ENCODE measurements around the gene FOXA2.

FOXA2 gene

GRCh38 chr20:22557403-22558276 is 26.7 kb downstream of the FOXA2 start:
- Histone ChIP-seq H3K4me1 (ENCODE audit: control insufficient read depth, low read length) (no peaks in the 10 kb centered on the region), H3K27ac (ENCODE audit: low read depth, low read length) (no peak overlapping the region), H3K27me3 (ENCODE audit: control insufficient read depth, low read length) (no peaks in the 10 kb centered on the region), H3K4me3 (ENCODE audit: low read length) (no peak overlapping the region), H3K9me3 (ENCODE audit: control insufficient read depth, insufficient read depth, low read length) (no peaks in the 10 kb centered on the region), H4K20me1 (ENCODE audit: control insufficient read depth, insufficient read depth, low read depth, low read length) (no peaks in the 10 kb centered on the region), H3K4me2 (ENCODE audit: low read length) (no peak overlapping the region), H3K9me2 (replicated peaks; ENCODE audit: control insufficient read depth, low read length) (no peaks in the 10 kb centered on the region), H3K79me2 (ENCODE audit: control insufficient read depth, low read length) (no peaks in the 10 kb centered on the region), H3F3A (ENCODE audit: control insufficient read depth, insufficient read depth) (no peaks in the 10 kb centered on the region), H3K36me3 (ENCODE audit: control insufficient read depth, low read length) (no peaks in the 10 kb centered on the region)
- TF ChIP-seq CTCF (IDR thresholded peaks at IDR 0.05; ENCODE audit: low read depth, low read length, poor library complexity, severe bottlenecking) (no peak), EZH2phosphoT487 (IDR thresholded peaks at IDR 0.05; ENCODE audit: borderline replicate concordance, low read length) (no peak)

GRCh38 chr20:22556565-22557056 is 27.8 kb downstream of the FOXA2 start:
- Histone ChIP-seq H3K9me2 (replicated peaks; ENCODE audit: control insufficient read depth, low read length) (no peaks in the 10 kb centered on the region), H3K4me3 (ENCODE audit: low read length) (no peak overlapping the region), H4K20me1 (ENCODE audit: control insufficient read depth, insufficient read depth, low read depth, low read length) (no peaks in the 10 kb centered on the region), H3K79me2 (ENCODE audit: control insufficient read depth, low read length) (no peaks in the 10 kb centered on the region), H3K27ac (ENCODE audit: low read depth, low read length) (no peak overlapping the region), H3K9me3 (ENCODE audit: control insufficient read depth, insufficient read depth, low read length) (no peaks in the 10 kb centered on the region), H3F3A (ENCODE audit: control insufficient read depth, insufficient read depth) (no peaks in the 10 kb centered on the region), H3K36me3 (ENCODE audit: control insufficient read depth, low read length) (no peaks in the 10 kb centered on the region), H3K27me3 (ENCODE audit: control insufficient read depth, low read length) (no peaks in the 10 kb centered on the region), H3K4me2 (ENCODE audit: low read length) (no peak overlapping the region), H3K4me1 (ENCODE audit: control insufficient read depth, low read length) (no peaks in the 10 kb centered on the region)
- no peak for TF ChIP-seq EZH2phosphoT487 (IDR thresholded peaks at IDR 0.05; ENCODE audit: borderline replicate concordance, low read length)
- no peak for TF ChIP-seq CTCF (IDR thresholded peaks at IDR 0.05; ENCODE audit: low read depth, low read length, poor library complexity, severe bottlenecking)

GRCh38 chr20:22555791-22556564 is 28.4 kb downstream of the FOXA2 start:
- no peak overlapping the region for H3K4me2 ChIP-seq (ENCODE audit: low read length)
- H3K36me3 ChIP-seq (ENCODE audit: control insufficient read depth, low read length) = no peaks in the 10 kb centered on the region
- no peak overlapping the region for H3K27ac ChIP-seq (ENCODE audit: low read depth, low read length)
- H3K79me2 ChIP-seq (ENCODE audit: control insufficient read depth, low read length) = no peaks in the 10 kb centered on the region
- no peaks in the 10 kb centered on the region for H3K4me1 ChIP-seq (ENCODE audit: control insufficient read depth, low read length)
- H3K9me3 ChIP-seq (ENCODE audit: control insufficient read depth, insufficient read depth, low read length) = no peaks in the 10 kb centered on the region
- no peak for TF ChIP-seq CTCF (IDR thresholded peaks at IDR 0.05; ENCODE audit: low read depth, low read length, poor library complexity, severe bottlenecking)
- TF ChIP-seq EZH2phosphoT487 (IDR thresholded peaks at IDR 0.05; ENCODE audit: borderline replicate concordance, low read length) = no peak
- no peaks in the 10 kb centered on the region for H3K27me3 ChIP-seq (ENCODE audit: control insufficient read depth, low read length)
- no peaks in the 10 kb centered on the region for H3F3A ChIP-seq (ENCODE audit: control insufficient read depth, insufficient read depth)
- H3K4me3 ChIP-seq (ENCODE audit: low read length) = no peak overlapping the region
- H4K20me1 ChIP-seq (ENCODE audit: control insufficient read depth, insufficient read depth, low read depth, low read length) = no peaks in the 10 kb centered on the region
- no peaks in the 10 kb centered on the region for H3K9me2 ChIP-seq (replicated peaks; ENCODE audit: control insufficient read depth, low read length)

All from DOHH2 (cell line).